GM04504 (cell line): ENCODE measurements around the gene BACH1.
"Not testable (repeated sequence)": the region's sequence is repeated elsewhere in the genome, so short reads cannot be mapped to it uniquely, and the experiment has no call there.

ENCODE experiments used
- DNase-seq: peaks from one replicate; pipeline ENCODE4 v3.0.0-alpha.2; 2012; ENCODE audit warnings: low read depth

Gene BACH1

DNA sequence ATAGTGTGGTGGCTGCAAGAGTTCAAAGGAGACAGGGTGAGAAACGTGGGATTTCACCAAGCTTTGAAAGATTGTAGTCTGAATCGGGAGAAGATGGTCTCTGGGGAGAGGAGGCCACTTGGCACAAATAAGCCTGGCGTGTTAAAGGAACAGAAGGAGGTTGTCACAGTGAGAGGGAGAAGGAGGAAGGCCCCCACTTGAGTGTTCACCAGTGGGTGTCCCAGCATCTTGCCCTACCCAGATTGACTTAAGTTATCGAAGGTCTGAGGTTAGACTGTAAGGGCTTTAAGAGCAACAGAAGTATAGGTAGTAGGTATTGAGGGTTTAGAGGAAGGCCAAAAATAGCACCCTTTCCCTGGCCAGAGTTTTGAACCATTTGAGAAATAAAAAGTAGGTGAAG lies 48.0 kb downstream of the BACH1 start:
- DNase-seq, result no peak

DNA sequence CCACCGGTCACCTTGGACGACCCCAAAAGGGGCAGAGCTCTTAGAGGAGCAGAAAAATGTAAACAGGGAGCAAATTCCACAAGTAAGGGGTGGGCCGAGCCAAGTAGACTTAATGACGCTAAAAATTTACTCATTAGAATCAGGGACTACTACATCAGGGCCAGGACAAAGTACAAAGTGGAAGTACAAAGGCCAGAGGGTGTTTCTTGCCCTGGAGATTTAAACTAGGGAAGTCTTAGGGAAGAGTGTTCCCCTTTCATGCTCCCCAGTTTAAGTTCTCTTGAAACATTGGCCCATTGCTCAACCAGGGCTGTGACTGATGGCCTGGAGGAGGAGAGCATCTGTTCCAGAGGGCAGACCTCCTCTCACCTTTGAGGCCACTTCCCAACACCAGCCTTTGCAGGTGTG lies 48.6 kb downstream of the BACH1 start:
- DNase-seq, result no peak

DNA sequence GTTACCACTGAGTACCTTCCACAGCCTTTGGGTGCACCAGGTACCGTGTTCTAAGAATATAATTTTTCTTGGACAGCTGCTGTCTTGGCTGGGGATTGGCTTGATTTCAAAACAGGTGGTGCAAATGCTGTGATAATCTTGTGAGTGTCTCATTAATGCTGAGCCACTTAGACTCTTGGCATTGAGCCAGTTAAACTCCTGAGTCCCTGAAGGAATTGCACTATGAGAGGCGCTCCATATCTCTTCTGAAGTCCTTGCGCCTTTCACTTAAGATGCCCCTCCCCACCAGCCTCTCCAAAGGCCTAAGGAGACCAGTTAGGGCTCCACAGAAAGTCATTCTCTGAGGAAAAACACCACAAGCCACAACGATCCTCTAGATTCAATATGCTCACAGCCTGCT lies 51.0 kb downstream of the BACH1 start:
- no peak for DNase-seq

DNA sequence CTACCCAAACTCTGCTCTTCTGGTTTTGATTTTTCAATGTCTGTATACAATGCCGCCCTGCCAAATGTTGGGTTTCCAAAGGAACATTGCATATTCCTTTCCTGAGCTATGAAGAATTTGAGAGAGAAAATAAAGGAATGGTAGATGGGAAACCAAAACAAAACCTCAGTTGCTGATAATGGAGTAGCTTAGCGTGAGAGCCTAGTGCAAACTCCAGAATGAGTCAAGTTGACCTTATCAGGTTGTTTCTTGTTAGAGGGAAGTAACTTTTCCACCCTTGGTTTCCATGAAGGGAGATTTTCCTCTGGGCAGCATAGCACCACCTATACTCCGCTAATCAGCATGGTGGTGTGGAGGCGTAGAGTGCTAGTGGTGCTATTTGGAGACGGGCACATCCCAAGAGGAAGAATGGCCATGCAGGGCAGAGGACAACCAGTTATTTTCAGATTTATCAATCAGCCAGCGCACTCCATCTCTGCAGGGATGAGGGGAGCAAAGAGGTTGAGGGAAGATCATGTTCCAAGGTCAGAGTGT lies 51.6 kb downstream of the BACH1 start:
- no peak for DNase-seq

DNA sequence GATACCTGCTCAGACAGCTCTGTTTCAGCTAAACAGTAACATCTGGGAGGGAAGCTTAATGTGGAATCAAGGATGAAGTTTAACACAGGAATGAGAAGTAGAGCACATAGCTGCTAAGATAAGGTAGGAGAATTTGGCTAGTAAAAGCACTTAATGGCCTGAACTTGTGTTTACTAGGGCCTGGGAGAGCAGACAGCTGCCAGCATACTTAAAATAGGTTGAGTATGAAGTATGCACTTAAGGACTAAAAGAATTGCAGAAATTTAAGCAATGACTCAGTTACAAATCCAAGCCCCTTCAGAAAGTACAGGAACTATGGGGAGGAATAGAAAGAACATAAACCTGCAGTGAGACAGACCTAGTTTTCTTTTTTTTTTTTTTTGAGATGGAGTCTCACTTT lies 53.0 kb downstream of the BACH1 start:
- DNase-seq, result no peak

DNA sequence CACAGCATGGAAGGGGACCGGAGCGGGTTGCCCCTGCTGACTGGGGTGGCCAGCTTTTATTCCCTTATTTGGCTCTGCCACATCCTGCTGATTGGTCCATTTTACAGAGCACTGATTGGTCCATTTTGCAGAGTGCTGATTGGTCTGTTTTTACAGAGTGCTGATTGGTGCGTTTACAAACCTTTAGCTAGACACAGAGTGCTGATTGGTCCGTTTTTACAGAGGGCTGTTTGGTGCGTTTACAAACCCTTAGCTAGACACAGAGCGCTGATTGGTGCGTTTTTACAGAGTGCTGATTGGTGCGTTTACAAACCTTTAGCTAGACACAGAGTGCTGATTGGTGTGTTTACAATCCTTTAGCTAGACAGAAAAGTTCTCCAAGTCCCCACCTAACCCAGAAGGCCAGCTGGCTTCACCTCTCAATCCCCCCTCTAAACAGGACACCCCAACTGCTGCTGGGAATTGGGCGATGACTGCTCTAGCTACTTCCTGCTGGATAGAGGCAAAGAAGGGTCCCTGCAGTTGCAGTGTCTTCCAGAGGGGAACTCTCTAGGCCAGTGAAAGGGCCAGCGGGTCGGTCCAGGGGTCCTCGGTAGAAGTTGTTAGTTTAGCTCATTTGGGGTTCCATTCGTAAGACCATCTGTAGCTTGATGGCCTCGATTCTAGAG lies 56.5 kb downstream of the BACH1 start:
- DNase-seq, result not testable (repeated sequence)

DNA sequence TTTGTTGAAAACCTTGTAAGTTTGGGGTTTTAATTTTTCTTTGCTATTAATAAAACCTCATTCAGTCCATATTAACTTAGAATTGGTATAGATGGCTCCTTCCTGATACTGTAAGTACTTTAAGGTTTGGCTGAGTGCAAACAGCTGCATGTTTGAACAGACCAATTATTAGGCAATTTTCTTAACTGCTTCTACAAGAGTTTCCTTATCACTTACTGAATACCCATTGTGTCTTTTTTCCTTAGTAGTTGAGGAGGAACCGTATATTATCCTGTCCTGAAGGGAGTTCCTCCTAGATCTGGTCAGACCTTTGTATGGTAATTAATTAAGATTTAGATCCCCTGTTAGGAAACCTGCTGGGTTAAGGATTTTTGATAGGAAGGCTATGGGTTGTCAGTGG lies 57.6 kb downstream of the BACH1 start:
- not testable (repeated sequence) for DNase-seq

DNA sequence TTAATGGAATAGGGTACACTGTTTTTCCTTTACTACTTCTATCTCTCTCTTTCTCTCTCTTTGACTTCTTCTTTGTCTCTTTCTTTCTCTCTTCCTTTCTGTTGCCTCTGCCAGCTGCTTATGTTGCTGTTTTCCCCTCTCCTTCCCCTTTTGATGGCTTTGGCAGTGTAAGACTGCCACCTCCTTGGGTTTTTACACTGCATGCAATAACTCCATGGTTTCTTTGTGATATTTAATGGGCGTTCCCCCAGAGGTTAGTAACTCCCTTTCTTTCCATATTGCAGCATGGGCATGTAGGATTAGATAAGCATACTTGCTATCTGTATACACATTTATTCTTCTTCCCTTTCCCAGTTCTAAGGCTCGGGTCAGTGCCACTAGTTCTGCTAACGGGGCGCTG lies 58.1 kb downstream of the BACH1 start:
- not testable (repeated sequence) for DNase-seq

DNA sequence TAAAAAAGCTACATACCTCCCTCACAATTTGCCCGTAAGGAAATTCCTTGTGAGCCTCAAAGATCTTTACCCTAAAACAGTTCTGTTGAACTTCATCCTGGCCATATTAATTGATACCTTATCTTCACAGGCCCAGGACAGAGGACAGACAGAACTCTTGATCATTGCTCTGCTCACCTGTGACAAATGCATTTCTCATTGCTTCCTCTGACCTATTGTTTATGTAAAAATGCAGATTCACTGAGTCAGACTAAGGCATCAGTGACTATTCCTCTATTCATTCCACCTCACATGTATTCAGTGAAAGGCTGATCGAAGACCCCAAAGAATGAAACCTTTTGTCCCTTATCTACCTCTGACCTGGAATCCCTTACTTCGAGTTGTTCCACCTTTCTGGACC lies 61.0 kb downstream of the BACH1 start:
- DNase-seq, result no peak

DNA sequence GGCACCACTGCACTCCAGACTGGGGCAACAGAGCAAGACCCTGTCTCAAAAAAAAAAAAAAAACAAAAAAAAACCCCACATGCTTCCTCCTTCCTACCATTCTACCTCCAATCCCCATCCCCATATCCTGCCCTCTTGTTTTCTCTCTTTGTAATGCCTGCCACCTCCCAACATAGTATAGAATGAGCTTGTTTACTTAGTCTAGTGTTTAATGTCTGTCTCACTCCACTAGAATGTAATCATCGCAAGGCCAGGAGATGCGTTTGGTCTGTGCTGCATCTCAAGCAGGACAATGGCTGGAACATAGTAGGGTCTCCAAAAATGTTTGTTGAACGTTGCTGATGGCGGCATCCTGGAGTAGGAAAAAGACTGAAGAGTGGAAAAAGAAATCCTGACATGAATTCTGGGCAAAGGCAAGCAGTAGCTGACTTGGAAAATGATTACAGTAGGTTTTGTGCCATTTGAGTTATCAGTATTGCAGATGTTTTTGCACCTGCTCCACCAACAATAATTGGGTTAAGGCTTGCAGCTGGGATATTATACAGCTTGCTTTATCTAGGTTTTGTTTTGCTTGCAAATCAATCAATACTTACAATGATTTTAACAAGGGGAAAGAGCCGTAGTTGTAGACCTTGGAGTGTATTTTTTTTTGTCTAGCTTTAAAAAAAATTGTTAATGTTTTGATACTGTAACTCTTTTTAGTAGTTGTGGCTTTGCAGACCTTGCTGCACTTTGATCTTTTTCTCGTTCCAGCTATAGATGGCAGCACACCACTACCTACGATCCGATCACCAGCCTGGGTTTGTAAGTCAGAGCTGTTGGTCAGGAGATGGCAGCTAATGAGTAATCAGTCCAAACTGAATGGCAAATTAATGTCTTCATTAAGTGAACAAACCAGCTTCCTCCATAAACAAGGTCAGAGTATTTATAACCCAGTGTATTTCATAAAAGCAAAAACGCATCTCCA lies 62.4 kb downstream of the BACH1 start:
- no peak for DNase-seq

DNA sequence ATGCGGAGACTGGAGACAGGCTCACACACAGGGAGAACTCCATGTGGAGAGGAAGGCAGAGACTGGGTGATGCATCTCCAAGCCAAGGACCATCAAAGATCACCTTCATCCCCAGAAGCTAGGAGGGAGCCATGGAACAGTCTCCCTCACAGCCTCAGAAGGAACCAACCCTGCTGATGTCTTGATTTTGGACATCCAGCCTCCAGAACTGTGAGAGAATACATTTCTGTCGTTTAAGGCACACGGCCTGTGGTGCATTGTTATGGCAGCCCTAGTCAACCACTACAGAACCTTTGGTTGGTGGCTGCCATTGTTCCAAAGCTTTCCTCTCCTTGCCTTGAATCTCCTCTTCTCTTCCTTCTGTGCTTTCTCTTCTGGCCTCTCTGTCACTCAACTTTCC lies 64.0 kb downstream of the BACH1 start:
- no peak for DNase-seq

DNA sequence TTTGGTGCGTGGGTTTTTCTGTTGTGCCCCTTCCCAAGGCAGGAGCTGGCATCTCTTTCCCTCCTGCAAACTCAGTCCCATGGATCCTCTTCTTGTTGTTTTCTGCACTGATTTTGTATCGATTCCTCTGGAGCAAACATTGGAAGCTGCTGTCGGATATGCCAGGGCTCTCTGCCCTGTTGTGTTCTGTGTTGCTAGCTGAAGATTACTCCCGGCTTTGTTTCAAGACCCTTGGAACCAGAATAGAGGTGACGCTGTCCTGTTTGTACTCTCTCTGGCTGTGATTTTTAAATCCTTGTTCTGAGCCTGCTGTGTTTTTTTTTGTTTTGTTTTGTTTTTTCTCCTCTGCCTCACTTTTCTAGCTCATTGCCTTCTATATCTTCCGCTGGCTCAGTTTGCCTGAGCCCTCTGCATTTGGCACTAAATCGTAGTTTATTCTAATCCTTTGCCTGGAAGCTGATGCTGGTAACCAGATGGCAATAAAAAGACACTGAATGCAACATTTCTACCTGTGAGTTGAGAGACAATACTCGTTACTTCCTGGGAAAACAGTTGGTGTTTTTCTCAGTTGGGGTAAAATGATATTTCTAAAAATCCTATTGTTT lies 67.0 kb downstream of the BACH1 start:
- no peak for DNase-seq

DNA sequence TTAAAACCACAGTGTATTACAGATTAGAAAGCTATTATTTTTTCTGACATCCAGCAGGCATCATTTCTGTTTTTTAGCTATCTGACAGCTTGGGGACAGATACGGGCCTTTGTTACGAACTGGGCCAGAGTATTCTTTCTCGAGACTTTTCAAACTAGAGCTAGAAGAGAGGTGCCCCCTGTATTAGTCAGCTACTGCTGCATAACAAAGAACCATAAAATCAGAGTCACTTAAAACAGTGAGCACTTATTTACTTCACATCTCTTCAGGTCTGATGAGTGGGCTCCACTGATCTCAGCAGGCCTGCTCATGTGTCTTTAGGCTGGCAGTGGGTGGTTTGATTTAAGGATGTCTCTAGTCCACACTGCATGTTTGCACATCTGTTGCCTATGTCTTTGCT lies 67.8 kb downstream of the BACH1 start:
- DNase-seq, result no peak

DNA sequence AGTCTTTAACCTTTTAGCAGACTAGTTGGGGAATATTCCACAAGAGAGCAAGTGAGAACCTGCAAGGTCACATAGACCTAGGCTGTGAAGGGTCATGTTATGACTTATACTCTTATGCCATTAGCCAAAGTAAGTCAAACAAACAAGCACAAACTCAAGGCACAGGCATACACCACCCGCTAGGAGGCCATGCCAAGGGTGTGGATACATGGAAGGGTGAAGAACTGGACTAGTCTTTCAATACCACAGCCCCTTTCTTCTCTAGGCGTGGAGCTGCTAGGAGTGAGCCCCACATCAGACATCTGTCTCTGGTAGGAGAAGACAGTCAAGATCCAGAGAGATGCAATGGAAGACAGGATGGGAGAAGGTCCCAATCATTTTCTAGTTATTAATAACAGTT lies 68.6 kb downstream of the BACH1 start:
- DNase-seq, result no peak

DNA sequence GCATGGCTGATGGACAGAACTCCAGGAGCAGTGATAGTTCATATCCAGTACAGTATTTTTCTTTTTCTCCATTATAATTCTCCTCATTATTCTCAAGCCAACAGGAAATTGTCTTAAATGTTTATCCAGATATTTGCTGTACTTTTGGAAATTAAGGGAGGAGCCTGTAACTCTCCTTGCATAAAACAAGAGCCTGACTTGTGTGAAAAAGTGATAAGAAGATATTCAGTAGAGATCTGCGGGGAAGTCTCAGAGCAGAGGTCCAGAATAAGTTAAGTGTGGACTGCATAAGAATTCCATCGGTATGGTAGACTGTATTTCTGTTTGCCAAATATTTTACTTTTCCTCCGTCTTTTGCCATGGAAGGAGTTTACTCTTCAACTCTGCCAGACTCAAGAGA lies 70.2 kb downstream of the BACH1 start:
- no peak for DNase-seq

DNA sequence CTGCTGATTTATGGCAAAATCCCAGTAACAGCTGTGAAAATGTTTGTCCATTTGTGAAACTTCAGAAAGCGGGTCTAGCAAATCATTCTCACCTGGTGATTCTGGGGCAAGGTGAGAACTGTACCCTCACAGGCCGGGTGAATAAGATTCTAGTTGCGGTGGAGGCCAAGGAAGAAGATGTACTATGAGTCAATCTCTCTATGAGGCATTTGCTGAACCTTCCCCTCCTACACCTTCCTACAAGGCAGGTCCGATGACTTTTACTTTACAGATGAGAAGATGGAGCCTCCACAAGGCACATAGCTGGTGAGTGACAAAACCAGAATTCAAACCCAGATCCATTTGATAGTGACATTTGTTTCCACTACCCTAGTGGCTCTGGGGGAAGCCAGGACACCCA lies 72.7 kb downstream of the BACH1 start:
- no peak for DNase-seq

DNA sequence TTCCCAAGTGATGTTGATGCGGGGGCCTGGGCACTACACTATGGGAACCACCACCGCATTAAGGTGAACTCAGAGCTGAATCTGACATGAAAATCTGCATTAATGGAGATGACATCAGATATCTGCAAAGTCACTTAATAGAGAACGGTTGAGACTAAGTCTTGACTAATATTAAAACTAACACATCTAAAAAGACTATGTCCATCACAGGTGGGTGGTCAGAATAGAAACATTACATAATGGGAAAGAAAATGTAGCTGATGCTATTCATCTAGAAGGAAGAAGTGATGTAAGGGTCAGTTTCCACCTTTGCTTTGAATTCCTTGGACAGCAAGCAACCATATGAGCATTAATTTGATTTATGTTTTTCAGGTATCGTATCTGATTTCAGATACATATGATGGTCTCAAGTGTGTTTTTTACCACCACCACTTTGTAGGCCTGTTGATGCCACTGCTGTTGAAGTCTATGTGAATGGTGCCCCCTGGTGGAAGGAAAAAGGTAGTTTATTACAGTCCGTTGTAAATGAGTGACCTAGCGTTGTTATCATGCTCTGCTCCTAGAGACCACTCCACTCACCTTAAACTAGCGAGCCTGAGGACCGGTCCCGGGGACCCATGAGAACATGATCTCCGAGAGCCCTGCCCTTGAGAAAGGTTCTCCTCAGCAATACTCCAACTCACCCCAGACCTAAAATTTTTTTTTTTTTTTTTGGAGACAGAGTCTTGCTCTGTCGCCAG lies 73.5 kb downstream of the BACH1 start:
- DNase-seq, result peak; percentile 56

DNA sequence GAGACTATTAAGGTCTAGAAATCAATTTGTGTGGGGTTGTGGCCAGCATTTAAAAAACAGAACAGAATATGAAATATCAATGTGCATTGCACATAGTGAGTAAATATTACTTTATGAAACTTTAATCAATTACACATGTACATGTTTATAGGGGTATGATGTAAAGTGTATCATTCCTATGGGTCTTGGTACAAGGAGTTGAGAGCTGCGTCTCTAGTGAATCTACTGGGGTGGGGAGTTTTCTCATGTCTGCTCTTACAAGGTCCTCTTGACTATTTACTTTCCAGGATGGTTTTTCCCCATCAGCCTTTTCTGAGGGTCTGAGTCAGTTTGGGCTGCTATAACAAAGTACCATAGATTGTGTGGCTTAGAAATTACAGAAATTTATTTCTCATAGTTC lies 75.8 kb downstream of the BACH1 start:
- no peak for DNase-seq

DNA sequence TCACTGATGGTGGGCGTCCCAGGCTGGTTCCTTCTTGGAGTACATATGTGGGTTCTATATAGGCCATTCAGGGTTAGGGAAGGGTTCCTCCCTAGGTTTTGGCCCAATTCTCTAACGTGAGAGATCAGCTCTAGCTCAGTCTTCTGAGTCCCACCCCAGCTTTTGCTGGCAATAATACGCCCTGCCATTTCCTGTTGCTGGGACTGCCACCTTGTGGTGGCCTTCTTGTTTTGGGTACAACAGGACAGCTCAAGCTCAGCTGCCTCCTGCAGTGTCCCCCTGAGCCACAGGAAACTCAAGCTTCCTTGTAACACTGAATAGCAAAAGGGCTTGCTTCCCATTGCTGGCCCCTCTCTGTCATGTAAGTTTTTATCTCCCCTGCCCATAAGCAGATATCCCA lies 77.8 kb downstream of the BACH1 start:
- DNase-seq, result no peak

DNA sequence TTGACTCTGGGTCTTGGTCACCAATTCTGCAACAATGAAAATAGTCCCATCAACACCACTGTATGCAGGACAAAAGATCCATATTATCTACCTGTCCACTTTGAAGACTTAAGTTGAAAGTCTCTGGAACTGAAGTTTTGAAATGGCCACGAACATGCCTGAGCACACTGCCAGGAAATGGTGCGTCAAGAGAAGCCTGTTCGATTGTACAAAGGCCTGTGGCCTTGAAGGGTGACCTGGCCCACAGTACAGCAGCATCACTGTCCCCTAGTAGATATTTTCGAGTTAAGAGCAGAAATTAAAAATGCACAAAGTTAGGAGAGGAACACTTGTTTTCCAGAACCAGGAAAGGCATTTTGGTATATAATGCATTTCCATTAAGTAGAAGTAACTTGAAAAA lies 78.5 kb downstream of the BACH1 start:
- DNase-seq, result no peak

DNA sequence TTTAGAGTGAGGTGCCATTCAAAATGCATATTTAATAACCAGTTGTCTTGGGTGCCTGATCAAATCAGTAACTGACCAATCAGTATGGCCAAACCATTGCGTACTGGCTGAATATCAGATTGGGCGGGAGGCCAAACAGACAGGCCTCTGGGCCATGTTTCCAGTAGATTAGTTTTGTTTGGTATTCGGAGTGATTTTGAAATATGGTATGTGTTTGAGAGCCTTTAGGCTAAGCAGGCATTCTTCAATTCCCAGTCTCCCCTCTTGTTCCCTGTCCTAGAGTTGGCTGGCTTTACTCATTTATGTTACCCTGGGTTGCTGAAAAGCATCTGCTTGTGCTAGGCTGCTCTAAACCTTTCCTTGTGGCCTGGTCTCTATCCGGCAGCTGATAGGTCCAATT lies 80.1 kb downstream of the BACH1 start:
- no peak for DNase-seq

DNA sequence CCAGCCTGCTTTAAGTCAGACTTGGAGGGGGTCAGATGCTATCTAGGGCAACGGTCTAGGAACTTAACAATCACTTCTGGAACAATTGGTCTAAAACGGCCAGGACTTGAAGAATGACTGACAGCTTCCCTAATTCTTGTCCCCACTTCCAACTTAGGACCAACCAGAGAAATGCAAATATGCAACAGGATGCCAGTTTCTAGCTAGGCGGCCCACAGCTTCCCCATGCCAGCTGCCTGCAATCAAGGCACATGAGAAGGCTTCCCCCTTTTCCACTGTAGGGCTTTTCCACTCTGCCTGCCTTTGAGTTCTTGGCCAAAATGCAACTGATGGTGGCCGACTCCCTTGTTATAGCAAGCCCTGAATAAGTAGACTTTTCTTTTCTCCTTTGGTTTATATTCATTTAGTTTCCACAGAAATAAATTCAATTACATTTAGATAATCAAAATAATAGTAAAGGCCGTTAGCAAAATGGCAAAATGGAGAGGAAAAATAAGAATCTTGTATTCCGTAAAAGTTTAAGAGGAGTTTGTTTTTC lies 80.9 kb downstream of the BACH1 start:
- no peak for DNase-seq
